ENCODE data around the gene EFNB3. TPM values are rescaled to one million over a fixed set of nuclear protein-coding genes. Genes with fewer than 3 reads are reported as not detected.

EFNB3 gene
- total RNA-seq, 1 donor = not detected

DNA sequence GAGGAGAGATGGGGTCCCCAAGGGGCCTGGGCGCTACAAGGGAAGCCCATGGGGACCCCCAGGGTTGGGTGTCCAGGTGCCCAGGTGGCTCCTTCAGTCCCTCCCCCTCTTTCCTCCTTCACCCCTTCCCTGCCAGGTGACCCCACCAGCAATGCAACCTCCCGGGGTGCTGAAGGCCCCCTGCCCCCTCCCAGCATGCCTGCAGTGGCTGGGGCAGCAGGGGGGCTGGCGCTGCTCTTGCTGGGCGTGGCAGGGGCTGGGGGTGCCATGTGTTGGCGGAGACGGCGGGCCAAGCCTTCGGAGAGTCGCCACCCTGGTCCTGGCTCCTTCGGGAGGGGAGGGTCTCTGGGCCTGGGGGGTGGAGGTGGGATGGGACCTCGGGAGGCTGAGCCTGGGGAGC is 4.0 kb downstream of the EFNB3 start:
- Histone ChIP-seq H3K9me3 (ENCODE audit: low read depth, low read length) (no peaks in the 10 kb centered on the region), H3K4me1 (ENCODE audit: insufficient read depth, low read length) (peaks cover 23% of the 10 kb centered on the region), H3K27me3 (ENCODE audit: insufficient read depth, low read length) (peaks cover 33% of the 10 kb centered on the region), H3K4me3 (ENCODE audit: low read length) (no peak overlapping the region)

GRCh38 chr17:7710301-7710700 is 5.3 kb downstream of the EFNB3 start:
- H3K4me1 ChIP-seq (ENCODE audit: insufficient read depth, low read length) = peaks cover 14% of the 10 kb centered on the region
- H3K9me3 ChIP-seq (ENCODE audit: low read depth, low read length) = no peaks in the 10 kb centered on the region
- H3K27me3 ChIP-seq (ENCODE audit: insufficient read depth, low read length) = peaks cover 25% of the 10 kb centered on the region
- H3K4me3 ChIP-seq (ENCODE audit: low read length) = no peak overlapping the region

DNA sequence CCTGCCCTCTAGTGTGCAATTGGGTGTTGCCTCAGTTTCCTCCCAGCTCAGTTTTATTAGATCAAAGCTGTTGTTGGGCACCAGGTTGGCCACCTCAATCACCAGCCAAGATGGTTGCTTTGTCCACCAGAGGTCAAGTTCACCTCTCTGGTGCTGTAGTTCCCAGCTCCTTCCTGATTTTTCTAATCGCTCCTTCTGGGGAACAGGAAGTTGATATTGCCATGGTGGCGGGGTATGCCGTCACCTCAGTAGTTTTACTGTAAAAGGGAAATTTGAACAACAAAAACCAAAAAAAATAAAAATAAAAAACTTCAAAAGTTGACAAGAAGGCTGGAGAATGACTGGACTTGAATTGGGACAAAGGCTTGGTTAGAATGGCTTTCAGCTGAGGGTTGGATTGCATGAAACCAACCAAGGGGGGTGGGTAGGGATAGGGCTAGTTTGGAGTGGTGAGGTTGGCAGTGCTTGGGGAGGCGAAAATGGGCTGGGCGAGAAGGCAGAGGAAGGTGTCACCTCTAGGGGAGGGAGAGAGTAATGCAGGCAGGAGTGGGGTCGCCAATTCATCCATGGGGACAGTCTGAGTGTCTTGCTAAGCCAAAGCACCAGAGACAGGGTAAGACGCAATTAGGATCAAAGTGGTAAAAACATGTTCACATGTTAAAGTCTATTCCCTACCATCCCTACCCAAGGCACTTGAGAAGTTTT is 6.2 kb downstream of the EFNB3 start:
- Histone ChIP-seq H3K4me1 (ENCODE audit: insufficient read depth, low read length) (peaks cover 14% of the 10 kb centered on the region), H3K4me3 (ENCODE audit: low read length) (no peak overlapping the region), H3K27me3 (ENCODE audit: insufficient read depth, low read length) (peaks cover 25% of the 10 kb centered on the region), H3K9me3 (ENCODE audit: low read depth, low read length) (no peaks in the 10 kb centered on the region)

GRCh38 chr17:7712111-7712771 is 7.2 kb downstream of the EFNB3 start:
- Histone ChIP-seq H3K4me3 (ENCODE audit: low read length) (no peak overlapping the region), H3K9me3 (ENCODE audit: low read depth, low read length) (no peaks in the 10 kb centered on the region), H3K27me3 (ENCODE audit: insufficient read depth, low read length) (peaks cover 25% of the 10 kb centered on the region), H3K4me1 (ENCODE audit: insufficient read depth, low read length) (peaks cover 22% of the 10 kb centered on the region)

GRCh38 chr17:7713782-7714181 is 8.8 kb downstream of the EFNB3 start:
- peaks cover 34% of the 10 kb centered on the region for H3K4me1 ChIP-seq (ENCODE audit: insufficient read depth, low read length)
- no peaks in the 10 kb centered on the region for H3K9me3 ChIP-seq (ENCODE audit: low read depth, low read length)
- H3K27me3 ChIP-seq (ENCODE audit: insufficient read depth, low read length) = peaks cover 39% of the 10 kb centered on the region
- no peak overlapping the region for H3K4me3 ChIP-seq (ENCODE audit: low read length)

DNA sequence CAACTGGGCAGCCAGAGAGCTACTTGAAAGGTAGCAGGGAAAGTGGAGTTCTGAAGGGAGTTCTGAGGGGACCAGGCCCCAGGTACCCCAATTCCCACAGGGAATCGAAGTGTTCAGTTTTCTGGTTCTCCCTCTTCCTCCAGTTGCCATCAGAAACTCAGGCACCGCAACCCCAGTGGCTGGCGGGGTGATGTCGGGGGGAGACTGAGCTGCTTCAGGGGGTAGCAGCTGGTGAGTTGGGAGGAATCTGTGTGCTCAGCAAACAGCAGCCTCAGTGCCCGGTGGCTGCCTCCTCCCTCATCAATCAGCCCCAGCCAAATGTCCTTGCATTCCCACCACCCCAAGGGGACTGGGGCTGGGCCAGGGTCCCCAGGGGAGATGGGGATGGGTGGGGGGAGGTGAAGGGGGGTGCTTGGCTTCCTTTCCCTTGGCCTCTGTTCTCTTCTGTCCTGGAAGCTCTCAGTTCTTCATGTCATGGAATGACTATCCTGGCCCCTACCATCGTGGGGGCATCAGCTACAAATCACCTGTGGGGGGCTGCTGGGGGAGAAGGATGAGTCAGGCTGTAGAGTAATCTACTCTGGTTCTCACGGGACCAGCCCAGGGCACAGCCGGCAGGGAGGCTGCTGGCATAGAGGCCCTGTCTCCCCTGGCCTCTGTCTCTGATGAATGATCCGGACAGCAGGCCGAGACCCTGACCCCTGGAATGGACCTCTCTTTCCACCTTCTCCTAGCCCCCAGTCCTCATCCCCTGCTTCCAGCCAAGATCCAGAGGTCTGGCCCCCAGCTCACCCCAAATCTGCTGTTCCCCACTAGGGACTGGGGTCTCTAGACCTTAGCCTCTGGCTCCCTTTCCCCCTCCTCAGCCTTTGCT is 10.0 kb downstream of the EFNB3 start:
- H3K4me1 ChIP-seq (ENCODE audit: insufficient read depth, low read length) = peaks cover 34% of the 10 kb centered on the region
- H3K4me3 ChIP-seq (ENCODE audit: low read length) = no peak overlapping the region
- H3K27me3 ChIP-seq (ENCODE audit: insufficient read depth, low read length) = peaks cover 48% of the 10 kb centered on the region
- no peaks in the 10 kb centered on the region for H3K9me3 ChIP-seq (ENCODE audit: low read depth, low read length)

DNA sequence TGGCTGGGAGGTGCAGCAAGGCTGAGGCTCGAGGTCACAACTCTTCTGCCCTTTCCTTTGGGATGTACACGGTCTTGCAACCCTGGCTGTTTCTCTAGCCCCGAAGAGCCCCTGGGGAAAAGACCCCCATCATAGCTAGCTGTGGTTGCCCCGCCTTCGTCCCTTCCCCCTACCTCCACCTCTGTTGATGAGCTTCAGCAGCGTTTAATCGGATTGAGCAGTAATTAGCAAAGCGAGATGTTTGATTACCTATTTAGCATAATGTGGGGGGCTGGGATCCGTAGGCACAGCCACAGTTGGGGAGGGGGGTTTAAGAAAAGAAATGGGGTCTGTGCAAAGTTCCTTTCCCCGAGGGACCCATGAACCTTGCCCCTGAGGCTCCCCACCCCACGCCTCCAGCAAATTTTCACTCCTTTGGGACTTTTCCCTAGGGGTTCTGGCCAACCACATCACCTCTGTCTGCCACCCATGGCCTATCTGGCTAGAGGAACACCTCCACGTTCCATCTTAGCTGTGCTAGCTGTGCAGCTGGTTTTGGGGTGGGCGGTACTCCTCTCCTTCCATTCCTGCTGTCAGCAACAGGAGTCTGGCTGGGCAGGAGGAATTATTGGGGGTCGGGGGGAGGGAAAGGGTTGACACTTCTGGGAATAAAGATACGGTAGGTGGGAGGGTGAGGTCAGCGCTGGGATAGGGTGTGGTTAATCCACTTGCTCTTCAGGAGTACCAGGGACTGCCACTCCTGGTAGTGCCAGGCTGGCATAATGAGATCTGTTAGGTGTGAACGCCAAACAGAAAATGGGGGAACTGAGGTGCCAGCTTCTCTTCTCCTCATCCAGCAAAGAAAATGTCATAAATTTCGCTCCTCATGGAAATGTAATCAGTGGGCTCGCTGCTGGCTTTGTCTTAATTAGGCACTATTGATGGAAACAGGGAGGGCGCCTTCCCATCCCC is 11.2 kb downstream of the EFNB3 start:
- Histone ChIP-seq H3K9me3 (ENCODE audit: low read depth, low read length) (no peaks in the 10 kb centered on the region), H3K4me1 (ENCODE audit: insufficient read depth, low read length) (peaks cover 21% of the 10 kb centered on the region), H3K27me3 (ENCODE audit: insufficient read depth, low read length) (peaks cover 48% of the 10 kb centered on the region), H3K4me3 (ENCODE audit: low read length) (no peak overlapping the region)

DNA sequence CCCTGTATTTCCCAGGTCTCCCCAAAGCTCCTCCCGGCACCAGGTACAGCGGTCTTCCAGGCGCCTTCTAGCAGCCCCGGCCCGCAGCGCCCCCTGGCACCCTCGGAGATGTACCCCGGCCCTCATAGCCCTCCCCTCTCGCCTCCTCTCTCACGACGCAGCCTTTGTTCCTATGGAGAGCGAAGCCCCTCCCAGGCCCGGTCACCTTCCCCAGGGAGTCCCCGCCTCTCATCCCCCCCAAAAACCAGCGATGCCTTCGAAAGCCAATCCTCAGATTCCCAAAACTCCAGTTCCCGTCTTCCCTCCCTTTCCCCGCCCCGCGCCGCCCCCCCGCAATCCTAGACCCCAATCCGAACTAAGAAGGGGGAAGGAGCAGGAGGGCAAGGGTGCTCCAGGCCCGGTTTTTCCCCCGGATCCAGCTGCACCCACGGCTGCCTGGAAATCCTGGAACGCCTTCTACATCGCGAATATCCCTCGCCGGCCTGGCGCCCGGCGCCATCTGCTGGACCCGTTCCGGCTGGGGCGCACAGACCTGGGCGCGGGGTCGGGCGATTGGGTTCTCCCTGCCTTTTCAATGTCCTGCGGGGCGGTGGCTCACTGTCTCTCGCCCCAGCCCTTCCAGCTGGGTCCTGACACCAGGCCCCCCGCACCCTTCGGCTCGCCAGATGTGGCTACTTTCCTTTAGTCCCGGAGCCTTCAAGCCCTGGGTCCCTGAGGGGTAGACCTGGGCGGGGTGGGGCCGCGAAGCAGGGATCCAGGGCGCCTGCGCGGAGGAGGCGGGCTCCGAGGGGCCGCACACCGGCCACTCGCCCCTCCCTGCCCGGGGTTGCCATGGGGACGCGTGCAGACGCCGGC is 12.1 kb downstream of the EFNB3 start, which contains the start of gene DNAH2:
DNAH2 (plus strand) TSS at position 844 of the 855 bp plus-strand sequence. CDS start 1,991 bp downstream, outside the sequence.
- peaks cover 45% of the 10 kb centered on the region for H3K27me3 ChIP-seq (ENCODE audit: insufficient read depth, low read length)
- H3K9me3 ChIP-seq (ENCODE audit: low read depth, low read length) = no peaks in the 10 kb centered on the region
- no peak within 1 kb of the TSS for H3K4me3 ChIP-seq (ENCODE audit: low read length)
- peaks cover 20% of the 10 kb centered on the region for H3K4me1 ChIP-seq (ENCODE audit: insufficient read depth, low read length)

- no peak overlapping the region for H3K4me3 ChIP-seq (ENCODE audit: low read length)
- H3K9me3 ChIP-seq (ENCODE audit: low read depth, low read length) = no peaks in the 10 kb centered on the region
- H3K27me3 ChIP-seq (ENCODE audit: insufficient read depth, low read length) = peaks cover 45% of the 10 kb centered on the region
- peaks cover 20% of the 10 kb centered on the region for H3K4me1 ChIP-seq (ENCODE audit: insufficient read depth, low read length)
Observed at GRCh38 chr17:7717756-7718350, 12.9 kb downstream of the EFNB3 start.

DNA sequence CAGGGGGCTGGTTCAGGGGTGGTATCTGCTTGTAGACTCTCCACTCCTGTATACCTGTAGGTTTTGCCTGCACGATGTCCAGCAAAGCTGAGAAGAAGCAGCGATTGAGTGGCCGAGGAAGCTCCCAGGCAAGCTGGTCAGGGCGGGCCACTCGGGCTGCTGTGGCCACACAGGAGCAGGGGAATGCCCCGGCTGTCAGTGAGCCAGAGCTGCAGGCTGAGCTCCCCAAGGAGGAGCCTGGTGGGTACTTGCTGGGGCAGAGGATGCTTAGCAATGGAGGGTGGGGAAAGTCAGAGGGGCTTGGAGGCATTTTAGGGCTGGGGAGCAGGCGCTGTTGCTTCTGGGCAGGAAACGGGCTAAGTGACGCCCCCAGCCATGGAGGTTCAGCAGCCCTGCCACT is 14.7 kb downstream of the EFNB3 start:
- peaks cover 43% of the 10 kb centered on the region for H3K27me3 ChIP-seq (ENCODE audit: insufficient read depth, low read length)
- no peak overlapping the region for H3K4me3 ChIP-seq (ENCODE audit: low read length)
- no peaks in the 10 kb centered on the region for H3K9me3 ChIP-seq (ENCODE audit: low read depth, low read length)
- H3K4me1 ChIP-seq (ENCODE audit: insufficient read depth, low read length) = peaks cover 20% of the 10 kb centered on the region

- no peaks in the 10 kb centered on the region for H3K9me3 ChIP-seq (ENCODE audit: low read depth, low read length)
- H3K4me1 ChIP-seq (ENCODE audit: insufficient read depth, low read length) = peaks cover 20% of the 10 kb centered on the region
- no peak overlapping the region for H3K4me3 ChIP-seq (ENCODE audit: low read length)
- peaks cover 43% of the 10 kb centered on the region for H3K27me3 ChIP-seq (ENCODE audit: insufficient read depth, low read length)
Observed at GRCh38 chr17:7720125-7720524, 15.1 kb downstream of the EFNB3 start.

- Histone ChIP-seq H3K27me3 (ENCODE audit: insufficient read depth, low read length) (peaks cover 29% of the 10 kb centered on the region), H3K9me3 (ENCODE audit: low read depth, low read length) (no peaks in the 10 kb centered on the region), H3K4me3 (ENCODE audit: low read length) (no peak overlapping the region), H3K4me1 (ENCODE audit: insufficient read depth, low read length) (peaks cover 18% of the 10 kb centered on the region)
Observed at GRCh38 chr17:7721612-7722011, 16.6 kb downstream of the EFNB3 start.

DNA sequence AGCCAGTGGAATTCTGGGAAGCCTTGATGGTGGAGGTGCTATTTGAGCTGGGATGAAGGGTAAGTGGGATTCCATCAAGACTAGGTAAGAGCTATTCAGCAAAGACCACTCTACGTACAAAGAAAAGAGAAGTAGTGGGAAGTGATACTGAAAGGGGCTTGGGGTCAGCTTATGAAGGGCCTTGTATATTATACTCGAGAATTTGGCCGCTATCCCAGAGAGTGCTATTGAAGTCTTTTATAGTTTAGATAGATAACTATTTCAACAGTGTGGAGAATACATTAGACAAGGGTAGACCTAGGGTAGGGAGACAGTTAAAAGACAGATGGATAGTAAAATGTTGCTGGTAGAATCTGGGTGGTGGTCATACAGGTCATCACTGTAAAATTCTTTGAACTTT is 22.9 kb downstream of the EFNB3 start:
- no peaks in the 10 kb centered on the region for H3K9me3 ChIP-seq (ENCODE audit: low read depth, low read length)
- no peak overlapping the region for H3K4me3 ChIP-seq (ENCODE audit: low read length)
- peaks cover 9% of the 10 kb centered on the region for H3K4me1 ChIP-seq (ENCODE audit: insufficient read depth, low read length)
- no peaks in the 10 kb centered on the region for H3K27me3 ChIP-seq (ENCODE audit: insufficient read depth, low read length)
